Mesodermal cell (in vitro differentiated cells): ENCODE data around the gene OSTF1.

Source experiments
- H3K27ac ChIP-seq: 2 replicates; pipeline ENCODE4 v1.7.0; 2013; ENCODE audit warnings: mild to moderate bottlenecking, low read depth, low read length, moderate library complexity; ENCODE audit not compliant: severe bottlenecking
- H3K36me3 ChIP-seq: 2 replicates; pipeline ENCODE4 v1.7.1; 2013; ENCODE audit warnings: mild to moderate bottlenecking, low read length, moderate library complexity; ENCODE audit not compliant: control insufficient read depth, insufficient read depth
- H3K4me1 ChIP-seq: one replicate; pipeline ENCODE4 v1.7.1; 2013; ENCODE audit warnings: mild to moderate bottlenecking, low read length; ENCODE audit not compliant: insufficient read depth, control insufficient read depth, poor library complexity, severe bottlenecking
- H3K4me3 ChIP-seq: 2 replicates; pipeline ENCODE4 v1.7.0; 2013; ENCODE audit warnings: low read length, control low read depth, mild to moderate bottlenecking; ENCODE audit not compliant: insufficient read depth, poor library complexity, severe bottlenecking; ENCODE audit errors: extremely low read depth
- H3K9me3 ChIP-seq: 2 replicates; pipeline ENCODE4 v1.7.1; 2013; ENCODE audit warnings: mild to moderate bottlenecking, low read length, moderate library complexity; ENCODE audit not compliant: control insufficient read depth
- WGBS, 2 experiments: methylation state at CpG; one replicate each; pipeline ENCODE4 v1.1.5; 2013; ENCODE audit warnings: missing lambda C conversion rate in 2 of 2; ENCODE audit not compliant: insufficient coverage in 2 of 2; 5-methylcytosine and 5-hydroxymethylcytosine counted together

The OSTF1 gene

GRCh38 chr9:75121914-75122558 lies 33.7 kb downstream of the OSTF1 start:
- no peak overlapping the region for H3K4me3 ChIP-seq
- H3K4me1 ChIP-seq, result no peaks in the 10 kb centered on the region
- peaks cover 19% of the 10 kb centered on the region for H3K36me3 ChIP-seq
- H3K27ac ChIP-seq, result no peak overlapping the region
- WGBS, 2 experiments, result 68 to 81% methylated on average over 3 to 4 of the region's 5 CpGs
- H3K9me3 ChIP-seq, result no peaks in the 10 kb centered on the region

- no peak overlapping the region for H3K27ac ChIP-seq
- no peaks in the 10 kb centered on the region for H3K4me1 ChIP-seq
- H3K9me3 ChIP-seq, result no peaks in the 10 kb centered on the region
- H3K36me3 ChIP-seq, result peaks cover 12% of the 10 kb centered on the region
- 95 to 99% methylated on average over 9 to 10 of the region's 10 CpGs for WGBS, 2 experiments
- H3K4me3 ChIP-seq, result no peak overlapping the region
These were observed 35.4 kb downstream of the OSTF1 start for GRCh38 chr9:75123696-75124095.

GRCh38 chr9:75128535-75128934 lies 40.2 kb downstream of the OSTF1 start:
- no peak overlapping the region for H3K27ac ChIP-seq
- no peaks in the 10 kb centered on the region for H3K9me3 ChIP-seq
- WGBS, 2 experiments, result 83 to 94% methylated on average over 1 to 2 of the region's 2 CpGs
- H3K4me1 ChIP-seq, result no peaks in the 10 kb centered on the region
- peaks cover 13% of the 10 kb centered on the region for H3K36me3 ChIP-seq
- H3K4me3 ChIP-seq, result no peak overlapping the region

- H3K4me1 ChIP-seq, result no peaks in the 10 kb centered on the region
- H3K9me3 ChIP-seq, result no peaks in the 10 kb centered on the region
- H3K36me3 ChIP-seq, result peaks cover 14% of the 10 kb centered on the region
- no peak overlapping the region for H3K4me3 ChIP-seq
- no peak overlapping the region for H3K27ac ChIP-seq
- WGBS, 2 experiments, result 96 to 97% methylated on average over 3 to 5 of the region's 5 CpGs
These were observed 41.9 kb downstream of the OSTF1 start for GRCh38 chr9:75130172-75130571.

GRCh38 chr9:75130621-75131230 lies 42.4 kb downstream of the OSTF1 start:
- H3K36me3 ChIP-seq, result peaks cover 14% of the 10 kb centered on the region
- H3K4me3 ChIP-seq, result no peak overlapping the region
- H3K9me3 ChIP-seq, result no peaks in the 10 kb centered on the region
- WGBS, 2 experiments, result 50 to 71% methylated on average over 2 to 4 of the region's 5 CpGs
- H3K27ac ChIP-seq, result no peak overlapping the region
- H3K4me1 ChIP-seq, result no peaks in the 10 kb centered on the region

GRCh38 chr9:75131700-75132099 lies 43.4 kb downstream of the OSTF1 start:
- Histone ChIP-seq H3K9me3 (no peaks in the 10 kb centered on the region), H3K4me1 (no peaks in the 10 kb centered on the region), H3K4me3 (no peak overlapping the region), H3K36me3 (peaks cover 14% of the 10 kb centered on the region), H3K27ac (no peak overlapping the region)
- WGBS, 2 experiments, result 89 to 100% methylated on average over 2 of the region's 3 CpGs

- Histone ChIP-seq H3K4me3 (no peak overlapping the region), H3K27ac (no peak overlapping the region), H3K36me3 (peaks cover 14% of the 10 kb centered on the region), H3K4me1 (no peaks in the 10 kb centered on the region), H3K9me3 (no peaks in the 10 kb centered on the region)
- WGBS, 2 experiments, result 75 to 82% methylated on average over 2 of the region's 4 CpGs
These were observed 43.9 kb downstream of the OSTF1 start for GRCh38 chr9:75132244-75132643.

- 65 to 82% methylated on average over 2 to 3 of the region's 3 CpGs for WGBS, 2 experiments
- H3K4me3 ChIP-seq, result no peak overlapping the region
- no peak overlapping the region for H3K27ac ChIP-seq
- peaks cover 14% of the 10 kb centered on the region for H3K36me3 ChIP-seq
- no peaks in the 10 kb centered on the region for H3K4me1 ChIP-seq
- no peaks in the 10 kb centered on the region for H3K9me3 ChIP-seq
These were observed 45.1 kb downstream of the OSTF1 start for GRCh38 chr9:75133396-75133795.

- peaks cover 14% of the 10 kb centered on the region for H3K36me3 ChIP-seq
- no peak overlapping the region for H3K27ac ChIP-seq
- H3K9me3 ChIP-seq, result no peaks in the 10 kb centered on the region
- WGBS, 2 experiments, result no CpG with 5 or more reads among the region's 2 CpGs
- H3K4me3 ChIP-seq, result no peak overlapping the region
- no peaks in the 10 kb centered on the region for H3K4me1 ChIP-seq
These were observed 46.2 kb downstream of the OSTF1 start for GRCh38 chr9:75134495-75134894.

GRCh38 chr9:75138260-75139040 lies 50.1 kb downstream of the OSTF1 start:
- Histone ChIP-seq H3K4me3 (no peak overlapping the region), H3K4me1 (no peaks in the 10 kb centered on the region), H3K27ac (no peak overlapping the region), H3K9me3 (no peaks in the 10 kb centered on the region), H3K36me3 (peaks cover 32% of the 10 kb centered on the region)
- 100% methylated on average over 1 of the region's 1 CpG; no CpG with 5 or more reads in 1 of the 2 experiments for WGBS, 2 experiments

- Histone ChIP-seq H3K4me1 (no peaks in the 10 kb centered on the region), H3K27ac (no peak overlapping the region), H3K36me3 (peaks cover 38% of the 10 kb centered on the region), H3K4me3 (no peak overlapping the region), H3K9me3 (no peaks in the 10 kb centered on the region)
- WGBS, 2 experiments, result 93 to 100% methylated on average over 6 of the region's 7 CpGs
These were observed 50.9 kb downstream of the OSTF1 start for GRCh38 chr9:75139201-75139600.
